Transverse colon (tissue), 3 donors: Measurements from ENCODE around the gene SLC35F3.

Experiments
- CTCF ChIP-seq, 5 experiments: fragments of 200-600 bp in 3 of 5; fragments of 450-650 bp in 2 of 5; sonication (generic) in 3 of 5; IDR thresholded peaks; 1 replicate in 2 of 5; 2 replicates in 3 of 5; pipeline ENCODE4 v1.5.1; 2016 to 2017; ENCODE audit warnings: antibody characterized with exemption in 5 of 5, inconsistent platforms in 3 of 5, mild to moderate bottlenecking in 2 of 5, moderate library complexity in 1 of 5
- POLR2A ChIP-seq: fragments of 450-650 bp; IDR thresholded peaks from one replicate; pipeline ENCODE4 v1.6.1; 2016; ENCODE audit warnings: antibody characterized with exemption, mild to moderate bottlenecking, moderate library complexity

DNA sequence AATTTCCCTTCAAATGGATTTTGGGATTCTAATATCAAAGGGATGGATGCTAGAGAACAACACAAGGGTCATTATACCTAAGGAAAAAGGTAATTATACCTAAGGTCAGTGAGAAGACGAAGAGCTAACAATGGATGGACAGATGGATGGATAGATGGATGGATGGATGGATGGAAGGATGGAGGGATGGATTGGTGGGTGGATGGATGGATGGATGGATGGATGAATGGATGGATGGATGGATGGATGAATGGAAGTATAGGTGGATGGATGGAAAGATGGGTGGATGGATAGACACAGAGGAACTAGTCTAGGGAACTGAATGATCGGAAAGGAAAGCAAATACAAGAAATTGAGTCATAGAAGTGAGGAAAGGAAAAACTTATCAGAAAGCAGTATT, 34.0 kb downstream of the SLC35F3 start:
- TF ChIP-seq CTCF (IDR thresholded peaks at IDR 0.05): no peak
- no peak for TF ChIP-seq POLR2A
